HepG2 (cell line): Measurements from ENCODE around the gene SMG7. TPM values are rescaled to one million over a fixed set of nuclear protein-coding genes. Genes with fewer than 3 reads are reported as not detected.

Experiments
- ATAC-seq: fragments of 200-7000 bp; cut with Tn5 transposase; 3 replicates; pipeline ENCODE4 v1.9.1; 2020; ENCODE audit warnings: mild to moderate bottlenecking, moderate library complexity
- BruUV-seq: library from RNA; stranded (reverse); fragments of 400-500 nt; replicated peaks from 2 replicates; lab custom pipeline; 2021; lab: Mats Ljungman, UMichigan
- CTCF ChIA-PET: fragments of 300-600 bp; formaldehyde crosslinking; extraction: SDS; loops from one replicate; lab custom pipeline; 2021; ENCODE audit warnings: low total read pairs, inconsistent platforms, low intra/inter-chr PET ratio; lab: Yijun Ruan, JAX
- POLR2A ChIA-PET: fragments of 350-600 bp; sonication (Branson Sonifier 250); formaldehyde crosslinking; loops from one replicate; lab custom pipeline; 2020; ENCODE audit warnings: antibody characterized with exemption, inconsistent platforms; lab: Yijun Ruan, JAX
- DNase-seq: peaks from one replicate; pipeline ENCODE4 v3.0.0-alpha.2; 2015; ENCODE audit warnings: low spot score
- FAIRE-seq: peaks from 3 replicates; lab custom pipeline; 2011; peaks lifted over from hg19 to GRCh38; lab: Jason Lieb, UNC
- H2AFZ ChIP-seq: one replicate; pipeline ENCODE4 v1.6.1; 2011; ENCODE audit warnings: low read length, inconsistent platforms
- H3K27ac ChIP-seq: fragments of 300-600 bp; 3 replicates; pipeline ENCODE4 v1.8.0; 2011; ENCODE audit warnings: mixed run types, mild to moderate bottlenecking, mixed read lengths, low read length, inconsistent platforms; ENCODE audit not compliant: insufficient read depth; ENCODE audit errors: extremely low read length
- H3K27me3 ChIP-seq, 2 experiments: fragments of 200-600 bp in 1 of 2; 2 replicates in 1 of 2; 3 replicates in 1 of 2; pipeline versions ENCODE4 v1.6.0 to v1.8.0; 2011; ENCODE audit warnings: low read length in 2 of 2, mild to moderate bottlenecking in 2 of 2, moderate library complexity in 2 of 2, inconsistent platforms in 1 of 2; ENCODE audit not compliant: insufficient read depth in 2 of 2, control insufficient read depth in 1 of 2
- H3K36me3 ChIP-seq, 2 experiments: fragments of 200-600 bp in 1 of 2; replicated peaks in 1 of 2; 2 replicates in 1 of 2; 3 replicates in 1 of 2; pipeline versions ENCODE4 v1.5.1 to v1.8.0; 2011; ENCODE audit warnings: low read length in 2 of 2, inconsistent platforms in 1 of 2; ENCODE audit not compliant: insufficient read depth in 2 of 2, control insufficient read depth in 1 of 2
- H3K4me1 ChIP-seq: 2 replicates; pipeline ENCODE4 v1.5.1; 2012; ENCODE audit warnings: low read length, inconsistent platforms; ENCODE audit not compliant: insufficient read depth
- H3K4me2 ChIP-seq: 2 replicates; pipeline ENCODE4 v1.6.0; 2011; ENCODE audit warnings: low read depth, low read length, inconsistent platforms
- H3K4me3 ChIP-seq, 3 experiments: fragments of 200-600 bp in 1 of 3; sonication (generic), shearing (Covaris generic) in 1 of 3; replicated peaks in 1 of 3; 2 replicates each; pipeline ENCODE4 v1.5.1; 2011 to 2016; ENCODE audit warnings: low read length in 3 of 3, inconsistent platforms in 2 of 3, low read depth in 2 of 3, mild to moderate bottlenecking in 2 of 3, control low read depth in 1 of 3, mixed read lengths in 1 of 3; ENCODE audit not compliant: insufficient read depth in 1 of 3
- H3K79me2 ChIP-seq: one replicate; pipeline ENCODE4 v1.6.1; 2011; ENCODE audit warnings: low read length, inconsistent platforms; ENCODE audit not compliant: insufficient read depth
- H3K9ac ChIP-seq: 2 replicates; pipeline ENCODE4 v1.6.0; 2011; ENCODE audit warnings: mild to moderate bottlenecking, low read depth, low read length, inconsistent platforms; ENCODE audit not compliant: insufficient read depth
- H3K9me3 ChIP-seq: 2 replicates; pipeline ENCODE4 v1.5.1; 2012; ENCODE audit warnings: mild to moderate bottlenecking, low read length
- H4K20me1 ChIP-seq: 2 replicates; pipeline ENCODE4 v1.6.0; 2011; ENCODE audit warnings: inconsistent platforms, mild to moderate bottlenecking, low read length, moderate library complexity; ENCODE audit not compliant: insufficient read depth
- ADNP ChIP-seq: sonication (generic); formaldehyde crosslinking; IDR thresholded peaks from 2 replicates; pipeline ENCODE4 v1.4.0; 2020; ENCODE audit warnings: missing genetic modification reagents
- ATF7-NPFF ChIP-seq: sonication (generic); formaldehyde crosslinking; IDR thresholded peaks from 2 replicates; pipeline ENCODE4 v1.8.1; 2023; ENCODE audit warnings: mild to moderate bottlenecking, low read depth, missing genetic modification reagents, moderate library complexity
- HOXA7 ChIP-seq: sonication (generic); formaldehyde crosslinking; IDR thresholded peaks from 2 replicates; pipeline ENCODE4 v1.8.1; 2022; ENCODE audit warnings: mild to moderate bottlenecking, missing genetic modification reagents, moderate library complexity
- KDM6A ChIP-seq: IDR thresholded peaks from 2 replicates; pipeline ENCODE4 v1.6.1; 2016; ENCODE audit warnings: low read depth
- MEIS2 ChIP-seq: sonication (generic); formaldehyde crosslinking; IDR thresholded peaks from 2 replicates; pipeline ENCODE4 v1.9.0; 2021; ENCODE audit warnings: mild to moderate bottlenecking, missing genetic modification reagents
- MZF1 ChIP-seq: sonication (generic); formaldehyde crosslinking; IDR thresholded peaks from 2 replicates; pipeline ENCODE4 v1.8.1; 2023; ENCODE audit warnings: mild to moderate bottlenecking, missing genetic modification reagents, borderline replicate concordance
- SIN3A ChIP-seq: IDR thresholded peaks from 2 replicates; pipeline ENCODE4 v1.6.1; 2011; ENCODE audit warnings: low read depth, mild to moderate bottlenecking, control low read depth, low read length, borderline replicate concordance
- SNAPC2 ChIP-seq: sonication (generic); formaldehyde crosslinking; IDR thresholded peaks from 2 replicates; pipeline ENCODE4 v1.8.1; 2022; ENCODE audit warnings: mild to moderate bottlenecking, missing genetic modification reagents
- U2AF1 ChIP-seq: fragments of 200-400 bp; formaldehyde crosslinking; optimal IDR thresholded peaks from 2 replicates; pipeline ENCODE3; 2017; ENCODE audit warnings: mild to moderate bottlenecking, low read depth, low read length
- ZFP91 ChIP-seq: sonication (generic); formaldehyde crosslinking; IDR thresholded peaks from 2 replicates; pipeline ENCODE4 v1.9.0; 2022; ENCODE audit warnings: missing genetic modification reagents, mild to moderate bottlenecking, borderline replicate concordance
- ZNF44 ChIP-seq: sonication (generic); formaldehyde crosslinking; IDR thresholded peaks from 2 replicates; pipeline ENCODE4 v1.5.1; 2020; ENCODE audit warnings: mild to moderate bottlenecking, missing genetic modification reagents
- ZNF496 ChIP-seq: sonication (generic); formaldehyde crosslinking; IDR thresholded peaks from 2 replicates; pipeline ENCODE4 v1.8.1; 2023; ENCODE audit warnings: mild to moderate bottlenecking, moderate library complexity, missing genetic modification reagents; ENCODE audit not compliant: insufficient replicate concordance
- WGBS: methylation state at CpG from one replicate; pipeline ENCODE4 v1.1.6; 2017; ENCODE audit warnings: low lambda C conversion rate; 5-methylcytosine and 5-hydroxymethylcytosine counted together
- in situ Hi-C: cut with HindIII; loops from 2 replicates; pipeline ENCODE4 v1.10.0; 2017; ENCODE audit warnings: low pct_unique_long_range_greater_than_20kb; ENCODE audit not compliant: extremely low pct_ligation_motif_present
- intact Hi-C: fragments of 100-400 bp; cut with micrococcal nuclease; formaldehyde crosslinking; loops from one replicate; pipeline ENCODE4 v1.10.0; 2022; ENCODE audit not compliant: unreplicated experiment
- polyA plus RNA-seq, 8 experiments: library from polyadenylated mRNA; depleted of rRNA in 3 of 8; stranded (reverse) in 7 of 8; unstranded in 1 of 8; fragments of >200 nt; fragmentation: Illumina TruSeq in 4 of 8; extraction: Trizol in 4 of 8; gene quantifications; 2 replicates each; pipeline versions ENCODE4 v1.2.1 to v1.2.3, GENCODE V29; 2011 to 2016; ENCODE audit warnings: low read depth in 4 of 8, missing spikeins in 1 of 8, mixed read lengths in 1 of 8; ENCODE audit not compliant: insufficient read depth in 1 of 8
- total RNA-seq, 5 experiments: library from RNA; depleted of rRNA; stranded (reverse); fragments of >200 nt; fragmentation: Illumina TruSeq; extraction: Trizol; gene quantifications; 2 replicates each; pipeline ENCODE4 v1.2.3, GENCODE V29; 2016; ENCODE audit warnings: low read depth in 1 of 5
- TF ChIP-seq, protein P1 (sequence below): sonication (generic); formaldehyde crosslinking; IDR thresholded peaks from 2 replicates; pipeline ENCODE4 v1.4.0; 2020; ENCODE audit warnings: mild to moderate bottlenecking, missing genetic modification reagents

SMG7 gene
- total and polyA plus RNA-seq, 2 of the 13 experiments (the other 11 are each of a cell fraction or from before 2014, with no cell fraction given) = 14.9 to 27.9 TPM

DNA sequence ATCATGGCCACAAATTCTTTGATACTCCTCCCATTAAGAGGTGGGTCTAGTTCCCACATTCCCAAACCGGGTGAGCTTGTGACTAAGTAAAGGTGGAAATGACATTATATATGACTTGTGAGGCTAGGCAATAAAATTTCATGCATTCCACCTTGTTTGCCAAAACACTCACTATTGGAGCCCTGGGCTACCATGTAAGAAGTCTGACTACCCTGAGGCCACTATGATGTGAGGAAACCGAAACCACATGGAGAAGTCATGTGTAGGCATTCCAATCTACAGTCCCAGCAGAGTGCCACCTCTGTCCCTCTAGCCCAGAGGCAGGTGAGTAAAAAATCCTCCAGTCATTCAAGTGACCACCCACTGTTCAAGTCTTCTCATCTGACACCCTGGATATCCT lies 17.9 kb upstream of the SMG7 start:
- Histone ChIP-seq H3K4me1 (no peaks in the 10 kb centered on the region), H3K79me2 (no peaks in the 10 kb centered on the region)
- CTCF ChIA-PET = no interaction called here
- no peak for FAIRE-seq
- TF ChIP-seq SNAPC2 (no peak), ZFP91 (CRISPR knock-in tag) (no peak), HOXA7 (CRISPR knock-in tag) (no peak), MZF1 (CRISPR knock-in tag) (no peak)
- TF ChIP-seq, all 625 proteins: peak for 0
- Histone ChIP-seq H4K20me1 (no peaks in the 10 kb centered on the region), H3K36me3 (no peaks in the 10 kb centered on the region), H3K4me2 (no peak overlapping the region), H3K9ac (no peak overlapping the region), H3K27me3 (no peaks in the 10 kb centered on the region), H3K9me3 (no peaks in the 10 kb centered on the region), H3K27ac (no peak overlapping the region), H2AFZ (no peak overlapping the region), H3K4me3 (no peak overlapping the region)
- POLR2A ChIA-PET = no interaction called here
- BruUV-seq = no TSS peak
- DNase-seq = no peak
- intact Hi-C loops = no loop called here
- WGBS = 19% methylated on average over 2 of the region's 2 CpGs
- in situ Hi-C loops = no loop called here
- no peak for ATAC-seq

- H3K4me1 ChIP-seq = no peaks in the 10 kb centered on the region
- H3K27ac ChIP-seq = no peak overlapping the region
- no peak for FAIRE-seq
- H2AFZ ChIP-seq = no peak overlapping the region
- H3K36me3 ChIP-seq = no peaks in the 10 kb centered on the region
- no peak for ATAC-seq
- POLR2A ChIA-PET = no interaction called here
- no peaks in the 10 kb centered on the region for H3K79me2 ChIP-seq
- intact Hi-C loops (no loop called here), in situ Hi-C loops (no loop called here)
- H3K27me3 ChIP-seq = no peaks in the 10 kb centered on the region
- WGBS = 95% methylated on average over 1 of the region's 1 CpG
- no peak for DNase-seq
- H3K4me2 ChIP-seq = no peak overlapping the region
- no peak overlapping the region for H3K9ac ChIP-seq
- H3K9me3 ChIP-seq = no peaks in the 10 kb centered on the region
- CTCF ChIA-PET = no interaction called here
- no TSS peak for BruUV-seq
- H3K4me3 ChIP-seq = no peak overlapping the region
- H4K20me1 ChIP-seq = no peaks in the 10 kb centered on the region
- TF ChIP-seq, protein P1, sequence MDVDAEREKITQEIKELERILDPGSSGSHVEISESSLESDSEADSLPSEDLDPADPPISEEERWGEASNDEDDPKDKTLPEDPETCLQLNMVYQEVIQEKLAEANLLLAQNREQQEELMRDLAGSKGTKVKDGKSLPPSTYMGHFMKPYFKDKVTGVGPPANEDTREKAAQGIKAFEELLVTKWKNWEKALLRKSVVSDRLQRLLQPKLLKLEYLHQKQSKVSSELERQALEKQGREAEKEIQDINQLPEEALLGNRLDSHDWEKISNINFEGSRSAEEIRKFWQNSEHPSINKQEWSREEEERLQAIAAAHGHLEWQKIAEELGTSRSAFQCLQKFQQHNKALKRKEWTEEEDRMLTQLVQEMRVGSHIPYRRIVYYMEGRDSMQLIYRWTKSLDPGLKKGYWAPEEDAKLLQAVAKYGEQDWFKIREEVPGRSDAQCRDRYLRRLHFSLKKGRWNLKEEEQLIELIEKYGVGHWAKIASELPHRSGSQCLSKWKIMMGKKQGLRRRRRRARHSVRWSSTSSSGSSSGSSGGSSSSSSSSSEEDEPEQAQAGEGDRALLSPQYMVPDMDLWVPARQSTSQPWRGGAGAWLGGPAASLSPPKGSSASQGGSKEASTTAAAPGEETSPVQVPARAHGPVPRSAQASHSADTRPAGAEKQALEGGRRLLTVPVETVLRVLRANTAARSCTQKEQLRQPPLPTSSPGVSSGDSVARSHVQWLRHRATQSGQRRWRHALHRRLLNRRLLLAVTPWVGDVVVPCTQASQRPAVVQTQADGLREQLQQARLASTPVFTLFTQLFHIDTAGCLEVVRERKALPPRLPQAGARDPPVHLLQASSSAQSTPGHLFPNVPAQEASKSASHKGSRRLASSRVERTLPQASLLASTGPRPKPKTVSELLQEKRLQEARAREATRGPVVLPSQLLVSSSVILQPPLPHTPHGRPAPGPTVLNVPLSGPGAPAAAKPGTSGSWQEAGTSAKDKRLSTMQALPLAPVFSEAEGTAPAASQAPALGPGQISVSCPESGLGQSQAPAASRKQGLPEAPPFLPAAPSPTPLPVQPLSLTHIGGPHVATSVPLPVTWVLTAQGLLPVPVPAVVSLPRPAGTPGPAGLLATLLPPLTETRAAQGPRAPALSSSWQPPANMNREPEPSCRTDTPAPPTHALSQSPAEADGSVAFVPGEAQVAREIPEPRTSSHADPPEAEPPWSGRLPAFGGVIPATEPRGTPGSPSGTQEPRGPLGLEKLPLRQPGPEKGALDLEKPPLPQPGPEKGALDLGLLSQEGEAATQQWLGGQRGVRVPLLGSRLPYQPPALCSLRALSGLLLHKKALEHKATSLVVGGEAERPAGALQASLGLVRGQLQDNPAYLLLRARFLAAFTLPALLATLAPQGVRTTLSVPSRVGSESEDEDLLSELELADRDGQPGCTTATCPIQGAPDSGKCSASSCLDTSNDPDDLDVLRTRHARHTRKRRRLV = no peak
- TF ChIP-seq ZNF44 (CRISPR knock-in tag) (no peak), ADNP (CRISPR knock-in tag) (no peak), SIN3A (no peak), KDM6A (no peak), U2AF1 (no peak), ATF7-NPFF (CRISPR knock-in tag) (no peak), ZNF496 (no peak), MEIS2 (CRISPR knock-in tag) (no peak)
Observed at GRCh38 chr1:183456826-183457225, 15.5 kb upstream of the SMG7 start.
